Cardiac fibroblast (primary cell): ENCODE measurements around the gene CEMP1.

ENCODE experiments used
- DNase-seq, 2 donors: peaks; one replicate each; pipeline versions ENCODE4 v3.0.0 to v3.0.0-alpha.2; 2010; ENCODE audit warnings: low read depth in 2 of 2
- H3K4me3 ChIP-seq, 2 donors: replicated peaks in 1 of 2; 1 replicate in 1 of 2; 2 replicates in 1 of 2; pipeline ENCODE4 v1.5.1; 2011; ENCODE audit warnings: low read depth in 2 of 2, low read length in 2 of 2, mild to moderate bottlenecking in 2 of 2, moderate library complexity in 1 of 2
- TF ChIP-seq, protein P1 (sequence below): IDR thresholded peaks from one replicate; pipeline ENCODE4 v1.5.1; 2011; ENCODE audit warnings: low read depth, mild to moderate bottlenecking, low read length, inconsistent platforms

Gene CEMP1

GRCh38 chr16:2485811-2486507 lies 45.2 kb downstream of the CEMP1 start:
- TF ChIP-seq, protein P1, sequence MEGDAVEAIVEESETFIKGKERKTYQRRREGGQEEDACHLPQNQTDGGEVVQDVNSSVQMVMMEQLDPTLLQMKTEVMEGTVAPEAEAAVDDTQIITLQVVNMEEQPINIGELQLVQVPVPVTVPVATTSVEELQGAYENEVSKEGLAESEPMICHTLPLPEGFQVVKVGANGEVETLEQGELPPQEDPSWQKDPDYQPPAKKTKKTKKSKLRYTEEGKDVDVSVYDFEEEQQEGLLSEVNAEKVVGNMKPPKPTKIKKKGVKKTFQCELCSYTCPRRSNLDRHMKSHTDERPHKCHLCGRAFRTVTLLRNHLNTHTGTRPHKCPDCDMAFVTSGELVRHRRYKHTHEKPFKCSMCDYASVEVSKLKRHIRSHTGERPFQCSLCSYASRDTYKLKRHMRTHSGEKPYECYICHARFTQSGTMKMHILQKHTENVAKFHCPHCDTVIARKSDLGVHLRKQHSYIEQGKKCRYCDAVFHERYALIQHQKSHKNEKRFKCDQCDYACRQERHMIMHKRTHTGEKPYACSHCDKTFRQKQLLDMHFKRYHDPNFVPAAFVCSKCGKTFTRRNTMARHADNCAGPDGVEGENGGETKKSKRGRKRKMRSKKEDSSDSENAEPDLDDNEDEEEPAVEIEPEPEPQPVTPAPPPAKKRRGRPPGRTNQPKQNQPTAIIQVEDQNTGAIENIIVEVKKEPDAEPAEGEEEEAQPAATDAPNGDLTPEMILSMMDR, result no peak
- DNase-seq, result no peak
- no peak overlapping the region for H3K4me3 ChIP-seq

DNA sequence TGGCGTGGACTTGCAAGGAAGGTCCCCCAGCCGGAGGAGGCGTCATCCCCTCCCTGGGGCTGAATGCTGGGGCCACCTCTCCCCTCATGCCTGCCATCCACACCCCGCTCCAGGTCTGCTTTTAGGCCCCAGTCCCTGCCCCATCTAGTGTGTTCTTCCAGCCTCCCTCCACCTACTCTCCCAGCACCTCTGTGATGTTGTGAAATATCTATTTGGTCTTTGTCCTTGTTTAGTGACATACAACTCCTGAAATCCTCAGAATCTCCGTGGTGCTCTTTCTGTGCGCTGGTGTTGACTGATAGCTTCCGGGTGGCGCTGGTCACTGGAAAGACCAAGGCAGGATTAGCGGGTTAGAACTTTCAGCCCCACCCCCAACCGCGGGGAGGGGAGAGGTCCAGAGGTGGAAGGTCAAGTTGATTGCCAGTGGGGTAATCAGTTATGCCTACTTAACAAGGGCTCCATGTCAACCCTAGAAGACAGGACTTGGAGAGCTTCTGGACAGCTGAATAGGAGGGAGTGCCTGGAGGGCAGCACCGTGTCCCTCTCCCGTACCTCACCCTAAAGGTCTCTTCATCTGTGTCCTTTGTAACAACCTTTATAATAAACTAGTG lies 46.2 kb downstream of the CEMP1 start:
- DNase-seq, result no peak
- TF ChIP-seq, protein P1, result no peak
- no peak overlapping the region for H3K4me3 ChIP-seq

GRCh38 chr16:2483939-2484897 lies 47.0 kb downstream of the CEMP1 start:
- TF ChIP-seq, protein P1, result no peak
- no peak for DNase-seq
- H3K4me3 ChIP-seq, result no peak overlapping the region

DNA sequence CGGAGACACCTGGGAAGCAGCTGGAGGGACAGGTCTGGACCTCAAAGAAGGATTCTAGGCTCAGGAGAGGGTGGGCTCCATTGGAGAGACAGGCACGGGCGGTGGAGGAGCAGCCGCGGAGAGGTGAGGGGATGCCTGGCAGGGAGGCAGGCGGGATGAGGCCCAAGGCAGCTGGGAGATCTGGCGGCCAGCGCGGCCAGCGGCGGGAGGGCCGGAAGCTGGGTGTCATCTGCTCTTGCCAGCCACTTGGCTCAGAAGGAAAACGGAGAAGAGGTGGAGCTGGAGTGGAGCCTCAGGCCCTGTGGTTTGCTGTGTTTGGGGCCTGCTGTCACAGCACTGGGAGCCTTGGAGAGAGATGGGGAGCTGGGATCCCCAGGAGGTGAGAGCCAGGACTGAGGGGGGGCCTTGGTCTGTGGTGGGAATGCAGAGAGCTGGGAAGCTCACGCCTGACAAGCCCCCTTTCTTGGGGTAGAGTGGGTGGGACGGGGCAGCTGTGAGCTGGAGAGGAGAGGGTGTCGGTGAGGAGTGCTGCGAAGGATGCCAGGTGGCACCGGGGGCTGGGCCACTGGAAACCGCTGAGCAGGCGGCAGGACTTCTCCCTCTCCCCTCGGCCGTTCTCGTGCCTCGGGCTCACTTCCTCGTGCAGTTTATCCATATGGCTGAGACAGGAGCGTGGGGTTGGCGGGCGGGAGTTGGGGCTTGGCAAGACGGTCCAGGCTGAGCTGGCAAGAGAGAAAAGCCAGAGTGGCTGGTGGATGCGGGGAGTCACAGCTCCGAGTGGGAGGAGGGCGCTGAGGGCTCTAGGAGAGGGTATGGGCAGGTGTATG lies 48.3 kb downstream of the CEMP1 start:
- H3K4me3 ChIP-seq, result no peak overlapping the region
- peak; percentile 42 to 69 for DNase-seq
- TF ChIP-seq, protein P1, result no peak

DNA sequence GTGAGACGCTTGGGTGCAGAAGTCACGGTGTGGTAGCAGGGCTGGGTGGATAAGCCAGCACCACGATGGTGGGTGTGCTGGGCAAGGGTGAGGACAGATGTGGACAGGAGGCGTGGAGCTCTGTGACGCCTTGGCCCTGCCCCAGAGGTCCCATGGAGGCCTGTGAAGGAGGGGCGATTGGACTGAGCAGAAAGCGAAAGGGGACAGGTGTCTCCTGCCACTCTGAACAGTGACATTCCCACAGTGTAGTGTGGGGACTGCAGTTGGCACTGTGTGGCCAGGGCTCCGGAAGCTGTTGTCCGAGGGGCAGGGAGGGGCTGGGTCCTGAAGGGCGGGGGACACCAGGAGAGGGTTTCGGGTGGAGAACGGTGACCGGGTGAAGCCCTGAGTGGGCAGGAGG lies 49.0 kb downstream of the CEMP1 start:
- DNase-seq, result no peak
- H3K4me3 ChIP-seq, result no peak overlapping the region
- TF ChIP-seq, protein P1, result no peak

DNA sequence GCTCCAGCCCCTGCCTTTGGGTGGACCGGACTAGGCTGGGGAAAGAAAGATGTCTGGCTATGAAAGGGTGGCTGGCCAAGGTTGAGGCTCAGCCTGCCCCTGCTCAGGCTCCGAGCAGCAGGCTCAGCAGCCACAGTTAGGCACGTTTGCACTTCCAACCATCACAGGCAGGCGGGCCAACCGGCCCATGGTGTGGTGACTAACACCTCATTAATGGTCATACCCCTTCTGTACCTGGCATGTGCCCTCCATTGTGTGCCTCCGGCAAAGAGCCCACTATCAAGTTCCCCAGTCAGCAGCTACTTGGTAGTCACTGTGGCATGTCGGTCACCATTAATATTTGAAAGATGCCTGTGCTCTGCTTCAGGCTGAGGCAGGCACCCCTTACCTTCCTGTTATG lies 49.5 kb downstream of the CEMP1 start:
- TF ChIP-seq, protein P1, result no peak
- no peak overlapping the region for H3K4me3 ChIP-seq
- no peak for DNase-seq
